HG02943 (cell line): ENCODE results near the gene RSBN1L.
"Not testable (repeated sequence)": the region's sequence is repeated elsewhere in the genome, so short reads cannot be mapped to it uniquely, and the experiment has no call there.

Source experiments
- ATAC-seq: cut with Tn5 transposase; IDR thresholded peaks from one replicate; pipeline ENCODE4 v1.9.1; 2021; ENCODE audit warnings: mild to moderate bottlenecking, low read depth, moderate library complexity; ENCODE audit not compliant: unreplicated experiment

The RSBN1L gene

DNA sequence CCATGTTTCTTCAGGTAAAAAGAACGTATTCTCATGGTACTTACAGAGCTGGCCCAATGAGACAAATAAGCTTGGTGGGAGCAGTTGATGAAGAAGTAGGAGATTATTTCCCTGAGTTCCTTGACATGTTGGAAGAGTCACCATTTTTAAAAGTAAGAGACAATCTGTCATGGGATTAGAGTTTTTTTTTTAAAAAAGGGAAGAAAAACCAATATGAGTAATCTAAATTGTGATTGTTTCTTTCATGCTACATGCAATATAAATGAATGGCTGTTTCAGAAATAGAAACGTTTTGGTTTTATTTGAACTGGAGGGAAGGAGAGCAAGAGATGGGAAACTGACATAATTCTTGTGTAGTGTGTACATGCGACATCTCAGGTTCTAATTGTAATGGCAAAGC lies 69.2 kb downstream of the RSBN1L start:
- no peak for ATAC-seq

DNA sequence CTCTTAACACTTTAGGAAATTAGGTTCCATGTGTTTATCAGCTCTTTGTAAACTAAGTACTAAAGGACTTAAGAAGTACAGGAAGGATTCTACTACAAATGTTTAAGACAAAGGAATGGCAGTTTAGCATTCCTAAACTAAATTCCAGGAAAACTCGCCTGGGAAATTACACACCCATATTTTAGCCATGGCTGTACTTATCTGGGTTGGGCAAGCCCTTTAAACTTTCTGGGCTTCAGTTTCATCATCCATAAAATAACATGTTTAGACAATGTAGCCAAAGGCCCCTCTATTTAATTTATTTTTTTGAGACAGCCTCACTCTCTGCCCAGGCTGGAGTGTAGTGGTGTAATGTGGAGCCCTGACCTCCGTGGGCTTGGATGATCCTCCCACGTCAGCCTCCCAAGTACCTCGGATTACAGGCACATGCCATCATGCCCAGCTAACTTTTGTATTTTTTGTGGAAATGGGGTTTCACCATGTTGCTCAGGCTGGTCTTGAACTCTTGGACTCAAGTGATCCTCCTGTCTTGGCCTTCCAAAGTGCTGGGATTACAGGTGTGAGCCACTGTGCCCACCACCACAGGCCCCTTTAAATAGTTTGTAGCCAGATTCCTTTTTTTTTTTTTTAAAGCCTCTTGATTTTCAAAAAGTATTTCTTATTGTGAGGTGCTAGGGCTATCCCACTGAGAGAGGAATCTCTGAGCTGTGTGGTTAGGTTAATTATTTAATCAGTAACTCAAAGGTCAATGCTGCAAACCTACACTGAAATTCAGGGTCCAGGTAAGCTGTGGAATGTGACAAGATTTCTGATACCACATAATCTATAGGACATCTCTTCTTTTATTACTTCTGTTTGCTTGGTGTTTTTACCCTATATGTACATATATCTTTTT lies 69.9 kb downstream of the RSBN1L start:
- no peak for ATAC-seq

DNA sequence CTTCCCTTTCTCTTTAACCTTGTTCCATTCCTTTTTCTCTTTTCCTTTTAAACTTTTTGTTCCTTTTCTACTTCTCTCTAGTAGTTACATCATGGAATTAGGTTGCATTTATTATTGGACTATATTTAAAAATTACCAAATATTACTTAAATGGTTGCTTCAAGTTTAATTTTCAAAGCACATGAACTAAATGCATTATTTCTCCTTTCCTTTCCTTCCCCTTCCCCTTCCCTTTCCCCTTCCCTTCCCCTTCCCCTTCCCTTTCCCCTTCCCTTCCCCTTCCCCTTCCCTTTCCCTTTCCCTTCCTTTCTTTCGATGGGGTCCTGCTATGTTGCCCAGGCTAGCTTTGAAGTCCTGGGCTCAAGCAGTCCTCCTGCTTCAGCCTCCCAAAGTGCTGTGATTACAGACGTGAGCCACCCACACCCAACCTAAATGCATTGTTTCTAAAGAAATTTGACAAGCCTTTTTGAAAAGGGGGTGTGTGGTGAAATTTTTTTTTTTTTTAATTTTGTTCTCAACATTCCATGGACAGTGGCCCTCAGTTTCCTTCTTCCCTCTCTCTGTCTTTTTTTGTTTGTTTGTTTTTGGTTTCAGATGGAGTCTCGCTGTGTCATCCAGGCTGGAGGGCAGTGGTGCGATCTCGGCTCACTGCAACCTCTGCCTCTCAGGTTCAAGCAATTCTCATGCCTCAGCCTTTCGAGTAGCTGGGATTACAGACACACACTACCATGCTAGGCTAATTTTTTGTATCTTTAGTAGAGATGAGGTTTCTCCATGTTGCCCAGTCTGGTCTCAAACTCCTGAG lies 70.7 kb downstream of the RSBN1L start:
- no peak for ATAC-seq

DNA sequence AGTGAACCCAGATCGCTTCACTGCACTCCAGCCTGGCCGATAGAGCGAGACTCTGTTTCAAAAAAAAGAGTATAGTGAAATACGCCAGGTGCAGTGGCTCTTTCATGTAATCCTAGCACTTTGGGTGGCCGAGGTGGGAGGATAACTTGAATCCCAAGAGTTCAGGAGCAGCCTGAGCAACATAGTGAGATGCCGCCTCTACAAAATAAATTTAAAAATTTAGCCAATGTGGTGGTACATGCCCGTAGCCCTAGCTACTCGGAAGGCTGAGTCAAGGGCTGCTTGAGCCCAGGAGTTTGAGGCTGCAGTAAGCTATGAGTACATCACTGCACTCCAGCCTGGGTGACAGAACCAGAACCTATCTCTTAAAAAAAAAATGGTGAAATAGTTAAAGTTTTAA lies 74.1 kb downstream of the RSBN1L start:
- no peak for ATAC-seq

DNA sequence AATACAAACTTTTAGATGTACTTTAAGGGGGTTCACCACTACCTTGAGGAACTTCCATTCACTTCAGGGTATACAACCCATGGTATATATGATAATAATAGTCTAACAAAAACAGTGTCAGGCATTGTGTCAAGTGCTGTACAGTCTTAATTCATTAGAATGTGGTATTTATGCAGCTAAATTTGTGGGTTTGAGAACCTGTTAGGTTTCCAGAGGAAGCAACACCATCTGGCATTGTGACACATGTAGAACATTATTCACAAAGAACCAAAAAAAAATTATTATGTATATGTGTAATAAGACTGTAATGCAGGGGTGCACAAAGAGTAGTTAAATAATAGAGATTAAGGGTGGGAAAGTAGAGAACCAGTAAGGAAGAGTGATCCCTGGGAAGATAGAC lies 75.6 kb downstream of the RSBN1L start:
- no peak for ATAC-seq

DNA sequence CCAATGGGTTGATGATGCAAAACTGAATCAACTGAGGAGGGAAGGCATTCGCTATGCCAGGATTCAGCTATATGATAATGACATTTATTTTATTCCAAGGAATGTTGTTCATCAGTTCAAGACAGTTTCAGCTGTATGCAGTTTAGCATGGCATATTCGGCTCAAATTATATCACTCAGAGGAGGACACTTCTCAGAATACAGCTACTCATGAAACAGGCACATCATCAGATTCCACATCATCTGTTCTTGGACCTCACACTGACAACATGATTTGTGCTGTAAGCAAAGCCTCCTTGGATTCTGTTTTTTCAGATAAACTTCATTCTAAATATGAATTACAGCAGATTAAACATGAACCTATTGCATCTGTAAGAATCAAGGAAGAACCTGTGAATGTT lies 82.3 kb downstream of the RSBN1L start:
- no peak for ATAC-seq

DNA sequence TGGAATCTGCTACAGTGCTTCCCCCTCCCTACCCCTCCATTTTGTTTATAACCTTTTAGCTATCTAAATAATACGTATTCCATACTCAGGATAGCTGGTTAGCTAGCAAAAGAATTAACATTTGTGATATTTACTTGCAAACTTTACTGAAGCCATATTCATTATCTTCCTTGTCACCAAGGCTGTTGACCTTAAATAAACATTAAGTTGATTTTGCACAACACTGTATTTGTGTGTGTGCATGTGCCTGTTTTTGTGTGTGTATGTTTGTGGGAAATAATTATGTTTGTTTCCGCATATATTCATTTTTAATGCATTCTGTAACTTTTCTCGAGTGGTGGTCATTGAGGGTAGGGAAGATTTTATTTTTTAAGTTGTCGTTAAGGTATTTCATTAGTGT lies 86.1 kb downstream of the RSBN1L start:
- no peak for ATAC-seq

DNA sequence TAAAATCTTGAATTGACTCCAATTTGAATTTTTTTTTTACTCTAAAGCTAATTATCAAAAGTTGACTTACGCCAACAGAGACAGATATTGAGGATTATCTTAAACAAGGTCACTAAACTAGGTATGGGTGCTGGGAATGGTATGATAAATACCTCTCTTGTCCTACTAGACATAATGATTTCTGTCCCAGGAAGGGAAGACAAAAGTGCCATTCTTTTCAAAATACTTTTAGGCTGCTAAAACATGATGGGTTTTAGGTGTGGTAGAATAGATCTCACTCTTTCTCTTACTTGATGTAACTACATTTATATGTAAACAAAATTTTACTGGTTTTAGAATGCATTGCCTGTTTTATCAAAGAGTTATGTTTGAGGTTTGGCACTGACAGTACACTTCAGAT lies 86.9 kb downstream of the RSBN1L start:
- ATAC-seq: no peak

DNA sequence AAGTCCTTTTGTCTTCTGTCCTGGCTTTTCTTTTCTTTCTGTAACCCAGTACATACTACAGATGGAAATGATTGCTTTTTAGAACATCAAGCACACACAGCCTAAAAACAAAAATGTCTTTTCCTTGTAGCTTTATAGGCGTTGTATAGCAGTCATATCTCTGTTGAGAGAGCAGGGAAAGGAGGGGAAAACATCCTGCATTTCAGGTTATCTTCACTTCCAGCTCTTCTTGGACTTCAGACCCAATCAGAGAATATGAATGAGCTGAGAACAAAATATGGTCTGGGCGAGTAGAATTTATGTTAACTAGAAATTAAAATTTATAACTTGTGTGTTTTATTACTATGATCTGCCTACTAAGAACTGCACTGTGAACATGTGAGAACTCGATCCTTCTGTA lies 87.3 kb downstream of the RSBN1L start:
- ATAC-seq: no peak

DNA sequence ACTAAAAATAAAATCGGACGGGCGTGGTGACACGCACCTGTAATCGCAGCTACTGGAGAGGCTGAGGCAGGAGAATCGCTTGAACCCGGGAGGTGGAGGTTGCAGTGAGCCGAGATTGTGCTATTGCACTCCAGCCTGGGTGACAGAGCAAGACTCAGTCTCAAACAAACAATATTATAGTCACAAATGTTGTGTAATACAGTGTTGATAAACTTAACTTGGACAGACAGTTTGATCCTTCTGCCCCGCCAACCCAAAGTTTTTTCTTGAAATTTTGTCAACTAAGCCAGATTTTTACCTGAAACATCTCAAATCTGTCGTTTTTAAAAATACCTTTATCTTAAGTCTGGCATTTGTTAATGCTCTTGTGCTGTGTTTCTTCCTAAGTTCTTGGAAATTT lies 88.2 kb downstream of the RSBN1L start:
- not testable (repeated sequence) for ATAC-seq

DNA sequence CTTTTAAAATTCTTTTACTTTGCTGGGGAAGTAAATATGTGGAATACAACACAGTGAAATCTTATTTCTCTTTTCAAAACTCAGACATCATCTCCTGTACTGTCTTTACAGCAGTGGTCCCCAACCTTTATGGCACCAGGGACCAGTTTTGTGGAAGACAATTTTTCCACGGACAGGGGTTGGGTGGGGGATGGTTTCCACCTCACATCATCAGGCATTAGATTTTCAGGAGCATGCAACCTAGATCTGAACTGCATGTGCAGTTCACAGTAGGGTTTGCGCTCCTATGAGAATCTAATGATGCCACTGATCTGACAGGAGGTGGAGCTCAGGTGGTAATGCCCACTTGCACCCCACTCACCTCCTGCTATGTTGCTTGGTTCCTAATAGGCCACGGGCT lies 89.8 kb downstream of the RSBN1L start:
- no peak for ATAC-seq

DNA sequence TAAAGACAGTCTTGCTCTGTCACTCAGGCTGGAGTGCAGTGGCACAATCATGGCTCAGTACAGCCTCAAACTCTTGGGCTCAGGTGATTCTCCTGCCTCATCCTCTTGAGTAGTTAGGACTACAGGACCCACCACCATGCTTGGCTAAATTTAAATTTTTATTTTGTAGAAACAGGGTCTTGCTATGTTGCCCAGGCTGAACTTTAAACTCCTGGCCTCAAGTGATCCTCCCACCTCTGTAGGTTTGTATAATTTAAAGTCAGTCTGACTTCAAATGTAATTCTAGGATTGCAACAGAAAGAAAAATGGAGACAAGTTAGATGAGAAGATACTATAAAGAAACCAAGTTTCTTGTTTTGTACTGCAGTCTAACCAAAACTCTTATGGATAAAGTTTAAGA lies 90.5 kb downstream of the RSBN1L start:
- no peak for ATAC-seq

DNA sequence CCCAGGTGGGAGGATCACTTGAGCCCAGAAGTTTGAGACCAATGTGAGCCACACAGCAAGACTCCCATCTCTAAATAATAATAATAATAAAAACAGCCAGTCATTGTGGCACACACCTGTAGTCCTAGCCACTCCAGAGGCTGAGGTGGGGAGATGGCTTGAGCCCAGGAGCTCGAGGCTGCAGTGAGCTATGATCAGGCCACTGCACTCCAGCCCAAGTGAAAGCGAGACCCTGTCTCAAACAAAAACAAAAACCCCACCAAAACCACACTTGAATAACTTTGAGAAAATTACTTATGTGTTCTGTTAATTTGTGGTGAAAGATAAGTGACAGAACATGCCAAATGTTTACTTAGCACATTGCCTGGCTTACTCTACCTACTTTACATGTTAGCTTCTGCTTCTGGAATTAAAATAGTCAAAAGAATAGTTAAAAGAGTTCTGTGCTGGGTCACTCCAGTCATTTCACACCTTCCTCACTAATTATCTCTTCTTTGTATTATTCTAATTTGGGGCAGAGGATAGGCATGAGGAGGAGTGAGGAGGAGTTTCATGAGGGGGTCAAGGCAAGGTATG lies 92.2 kb downstream of the RSBN1L start:
- no peak for ATAC-seq

DNA sequence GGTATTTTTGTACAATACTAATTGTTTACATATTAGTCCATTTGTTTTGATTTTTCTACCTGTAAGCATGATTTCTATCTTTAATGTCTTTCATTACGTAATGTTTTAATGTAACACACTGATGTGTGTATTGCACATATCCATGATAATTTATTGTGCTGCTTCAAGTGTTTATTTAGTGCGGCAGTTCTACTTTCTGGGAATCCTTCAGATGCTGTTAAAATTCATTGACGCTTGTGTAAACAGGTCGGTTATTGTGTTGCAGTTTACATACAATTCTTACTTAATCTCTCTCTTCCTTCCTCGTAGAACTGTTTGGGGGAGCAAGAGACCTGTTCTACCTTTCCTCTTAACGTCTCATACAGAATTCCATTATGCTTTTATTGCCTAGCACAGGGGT lies 95.1 kb downstream of the RSBN1L start:
- ATAC-seq: no peak

DNA sequence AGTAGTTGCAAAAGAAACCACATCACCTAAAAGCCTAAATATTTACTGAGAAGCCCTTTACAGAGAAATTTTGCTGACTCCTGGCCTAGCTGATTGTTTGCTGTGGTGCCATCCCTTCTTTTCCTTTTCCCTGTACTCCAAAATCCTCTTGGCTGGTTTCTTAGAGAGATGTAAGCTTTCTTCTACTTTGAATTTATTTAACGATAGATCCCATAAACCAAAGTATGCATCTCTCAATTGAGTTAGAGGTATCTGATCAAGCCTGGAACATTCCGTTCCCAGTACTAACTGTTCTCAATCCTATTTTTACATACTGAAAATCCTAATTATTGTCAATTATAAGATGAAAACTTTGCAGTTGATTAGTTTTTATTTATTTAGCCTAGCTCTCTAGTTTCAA lies 95.7 kb downstream of the RSBN1L start:
- no peak for ATAC-seq

DNA sequence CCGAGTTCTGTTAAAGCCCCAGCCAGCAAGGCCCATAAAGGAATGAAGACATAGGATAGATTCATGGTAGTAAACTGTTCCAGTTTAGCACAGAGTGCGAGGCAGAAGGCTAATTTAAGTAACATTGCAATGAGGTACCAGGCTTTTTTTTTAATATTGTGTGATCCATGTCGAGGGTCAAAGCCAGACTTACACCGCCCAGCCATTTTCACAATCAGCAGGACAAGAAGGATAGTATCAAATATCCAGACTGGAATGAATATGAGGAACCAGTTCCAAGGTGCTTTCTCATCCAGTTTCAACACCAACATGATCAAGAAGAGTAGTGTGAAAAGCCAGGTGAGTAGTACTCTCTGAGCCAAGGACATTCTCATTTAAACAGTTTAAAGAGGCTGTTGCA lies 97.7 kb downstream of the RSBN1L start:
- ATAC-seq: no peak

DNA sequence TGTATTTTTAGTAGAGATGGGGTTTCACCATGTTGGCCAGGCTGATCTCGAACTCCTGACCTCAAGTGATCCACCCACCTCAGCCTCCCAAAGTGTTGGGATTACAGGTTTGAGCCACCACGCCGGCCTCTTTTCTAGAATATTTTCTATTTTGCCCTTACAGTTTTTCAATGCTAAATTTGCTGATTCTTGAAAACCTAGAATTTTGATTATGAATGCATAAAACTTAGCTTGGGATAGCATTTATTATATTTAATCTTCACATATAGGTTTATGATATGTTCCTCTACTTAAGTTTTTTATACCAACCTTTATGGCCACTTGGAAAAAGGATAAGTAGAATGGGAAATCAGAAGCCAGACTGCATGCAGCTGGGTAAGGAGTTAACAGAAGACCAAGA lies 99.8 kb downstream of the RSBN1L start:
- ATAC-seq: no peak

DNA sequence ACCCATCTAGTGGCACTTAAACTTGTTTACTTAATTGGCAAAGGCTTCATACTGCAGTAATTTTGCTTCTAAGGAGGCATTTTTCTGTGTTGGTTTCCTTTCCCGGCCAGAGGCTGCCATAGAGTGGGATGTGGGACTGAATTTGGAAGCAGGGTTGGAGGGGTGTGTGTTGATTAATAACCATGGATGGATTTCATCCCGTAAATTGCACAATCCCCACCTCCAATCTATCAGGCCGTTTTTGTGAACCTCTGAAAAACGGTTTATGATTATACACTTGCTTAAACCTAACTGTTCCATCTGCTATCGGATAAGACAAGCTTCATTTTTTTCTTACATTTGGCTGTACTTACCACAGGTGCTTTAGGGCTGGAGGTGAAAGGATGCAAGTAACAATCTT lies 100.7 kb downstream of the RSBN1L start:
- no peak for ATAC-seq

DNA sequence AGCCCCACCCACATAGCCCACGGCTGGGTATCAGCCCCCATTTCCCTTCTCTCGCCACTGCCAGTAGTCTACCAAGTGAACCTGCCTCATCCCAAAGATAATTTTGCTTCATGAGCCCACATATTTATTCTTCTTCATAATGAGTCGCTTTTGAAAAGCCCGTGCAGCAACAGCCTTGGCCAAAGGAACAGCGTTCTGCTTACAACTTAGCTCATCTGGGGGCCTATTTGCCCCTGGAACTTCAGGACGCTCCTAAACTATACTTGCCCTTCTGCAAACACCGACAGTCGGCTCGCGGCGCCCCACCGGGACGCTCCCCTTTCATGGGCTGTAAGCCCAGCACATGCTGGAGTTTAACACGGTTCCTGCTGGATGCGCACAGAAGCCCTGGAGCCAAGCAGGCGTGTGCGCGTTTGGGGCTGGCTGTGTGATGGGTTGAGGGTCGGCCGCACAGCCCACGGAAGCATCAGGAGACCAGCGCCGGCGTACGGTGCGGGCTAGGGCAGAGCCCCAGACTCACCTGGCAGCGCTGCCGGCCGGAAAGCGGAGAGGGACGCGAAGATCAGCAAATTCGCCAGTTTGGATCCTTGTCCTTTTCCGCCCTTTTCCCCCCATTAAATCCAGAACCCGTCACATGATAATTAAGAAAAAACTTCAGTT lies 101.6 kb downstream of the RSBN1L start:
- ATAC-seq: peak; percentile 41

DNA sequence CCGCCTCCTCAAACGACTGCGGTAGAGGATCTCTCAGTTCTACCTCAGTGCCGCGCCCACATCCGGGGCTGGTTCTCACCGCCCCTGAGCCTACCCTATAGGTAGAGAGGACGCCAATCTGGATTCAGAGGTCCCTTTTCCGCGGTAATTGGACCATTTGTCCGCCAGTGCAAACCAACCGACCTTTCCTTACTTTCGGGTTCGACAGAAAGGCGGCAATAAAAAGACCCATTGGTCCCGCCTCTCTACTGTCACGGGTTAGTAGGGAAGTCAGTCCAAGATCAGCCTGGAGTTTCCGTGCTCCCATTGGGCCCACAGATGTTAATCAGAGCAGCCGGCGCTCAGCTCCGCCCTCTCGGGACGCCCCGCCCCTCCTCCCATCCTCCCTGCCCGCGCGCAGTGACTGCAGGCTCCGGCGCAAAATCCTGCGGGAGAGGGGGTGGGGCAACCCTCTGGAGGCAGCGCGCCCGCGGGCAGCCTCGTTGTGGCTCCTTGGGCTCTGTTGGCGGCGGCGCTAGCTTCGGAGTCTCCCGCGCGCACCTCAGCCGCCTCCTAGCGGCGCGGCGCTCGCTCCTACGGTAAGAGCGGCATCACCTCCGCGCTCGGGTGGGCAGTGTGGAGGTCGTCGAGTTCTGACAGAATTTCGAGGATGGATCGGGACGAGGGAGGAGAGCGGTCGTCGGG lies 102.3 kb downstream of the RSBN1L start, which contains the start of the genes PHTF2 and TMEM60:
PHTF2 (plus strand) TSS at position 380 of the 684 bp plus-strand sequence.
TMEM60 (minus strand) TSS at position 41 of the 684 bp plus-strand sequence. CDS start 4,061 bp downstream, outside the sequence.
- ATAC-seq: peak; percentile 93
